HCT116 (cell line): ENCODE measurements around the gene UMAD1. TPM values are rescaled to one million over a fixed set of nuclear protein-coding genes. Genes with fewer than 3 reads are reported as not detected.

ENCODE experiments used
- ATAC-seq: fragments of 200-7000 bp; cut with Tn5 transposase; 2 replicates; pipeline ENCODE4 v1.9.1; 2020; ENCODE audit warnings: mild to moderate bottlenecking, moderate library complexity
- BruUV-seq: library from RNA; stranded (reverse); fragments of 400-500 nt; replicated peaks from 2 replicates; lab custom pipeline; 2021; lab: Mats Ljungman, UMichigan
- CTCF ChIA-PET: fragments of 300-600 bp; sonication (Branson Sonifier 250); formaldehyde crosslinking; loops from one replicate; lab custom pipeline; 2021; ENCODE audit warnings: antibody characterized with exemption; lab: Charles Lee
- POLR2A ChIA-PET: fragments of 300-600, 350-600 bp; sonication (Branson Sonifier 250); formaldehyde crosslinking; loops from one replicate; lab custom pipeline; 2021; ENCODE audit warnings: antibody characterized with exemption; lab: Charles Lee
- RAD21 ChIA-PET, 2 experiments: fragments of 300-600 bp; sonication (Branson Sonifier 250); formaldehyde crosslinking; loops; one replicate each; lab custom pipeline; 2023; ENCODE audit warnings: low total read pairs in 2 of 2; ENCODE audit not compliant: uncharacterized antibody in 2 of 2, unreplicated experiment in 2 of 2, low non-redundant PET in 1 of 2; lab: Charles Lee
- DNase-seq: peaks from one replicate; pipeline ENCODE4 v3.0.0-alpha.2; 2010; ENCODE audit warnings: low read depth, low spot score
- H2AFZ ChIP-seq: fragments of 200-600 bp; shearing (Covaris generic), sonication (generic); 2 replicates; pipeline ENCODE4 v1.6.1; 2017; ENCODE audit warnings: low read depth, mixed run types, mixed read lengths, antibody characterized with exemption, low read length; ENCODE audit not compliant: poor library complexity, severe bottlenecking
- H3K27ac ChIP-seq: 2 replicates; pipeline ENCODE4 v1.5.1; 2012; ENCODE audit warnings: low read depth, low read length
- H3K27me3 ChIP-seq: fragments of 200-600 bp; sonication (generic); 2 replicates; pipeline ENCODE4 v1.6.1; 2016; ENCODE audit warnings: mixed run types, low read length, mixed read lengths; ENCODE audit not compliant: insufficient read depth
- H3K36me3 ChIP-seq, 2 experiments: fragments of 200-500 bp in 1 of 2; fragments of 200-600 bp in 1 of 2; sonication (Bioruptor generic) in 1 of 2; sonication (generic) in 1 of 2; 2 replicates each; pipeline versions ENCODE4 v1.5.1 to v1.6.1; 2014 to 2016; ENCODE audit warnings: low read length in 2 of 2, inconsistent platforms in 1 of 2, mixed read lengths in 1 of 2, mixed run types in 1 of 2; ENCODE audit not compliant: insufficient read depth in 2 of 2, control insufficient read depth in 1 of 2
- H3K4me1 ChIP-seq, 2 experiments: fragments of 200-600 bp in 1 of 2; sonication (generic) in 1 of 2; 2 replicates each; pipeline versions ENCODE4 v1.5.1 to v1.6.1; 2012 to 2017; ENCODE audit warnings: low read length in 2 of 2, inconsistent platforms in 1 of 2, mild to moderate bottlenecking in 1 of 2, mixed read lengths in 1 of 2, mixed run types in 1 of 2, moderate library complexity in 1 of 2; ENCODE audit not compliant: insufficient read depth in 2 of 2, control insufficient read depth in 1 of 2
- H3K4me2 ChIP-seq: fragments of 200-600 bp; sonication (generic); 2 replicates; pipeline ENCODE4 v1.6.1; 2017; ENCODE audit warnings: mixed run types, low read length, mixed read lengths
- H3K4me3 ChIP-seq, 2 experiments: fragments of 200-600 bp in 1 of 2; sonication (generic) in 1 of 2; replicated peaks in 1 of 2; 2 replicates each; pipeline ENCODE4 v1.5.1; 2011 to 2016; ENCODE audit warnings: low read length in 2 of 2, control low read depth in 1 of 2, low read depth in 1 of 2, mild to moderate bottlenecking in 1 of 2, mixed read lengths in 1 of 2, mixed run types in 1 of 2
- H3K79me2 ChIP-seq: fragments of 200-600 bp; sonication (generic); 2 replicates; pipeline ENCODE4 v1.6.1; 2017; ENCODE audit warnings: mild to moderate bottlenecking, mixed run types, low read length, moderate library complexity, mixed read lengths; ENCODE audit not compliant: insufficient read depth
- H3K9ac ChIP-seq: fragments of 200-600 bp; sonication (generic); 2 replicates; pipeline ENCODE4 v1.6.1; 2016; ENCODE audit warnings: low read length, mixed read lengths
- H3K9me2 ChIP-seq: fragments of 200-600 bp; sonication (generic), shearing (Covaris generic); 2 replicates; pipeline ENCODE4 v1.6.1; 2017; ENCODE audit warnings: mixed run types, mild to moderate bottlenecking, moderate library complexity; ENCODE audit not compliant: insufficient read depth
- H3K9me3 ChIP-seq, 2 experiments: fragments of 200-500 bp in 1 of 2; fragments of 200-600 bp in 1 of 2; sonication (Bioruptor generic) in 1 of 2; sonication (generic) in 1 of 2; 2 replicates each; pipeline ENCODE4 v1.6.1; 2014 to 2017; ENCODE audit warnings: low read length in 2 of 2, mixed read lengths in 2 of 2, inconsistent platforms in 1 of 2, low read depth in 1 of 2, mild to moderate bottlenecking in 1 of 2, mixed run types in 1 of 2, moderate library complexity in 1 of 2; ENCODE audit not compliant: control insufficient read depth in 1 of 2, insufficient read depth in 1 of 2
- H4K20me1 ChIP-seq: fragments of 200-600 bp; sonication (generic), shearing (Covaris generic); 2 replicates; pipeline ENCODE4 v1.6.1; 2017; ENCODE audit warnings: mixed run types, mild to moderate bottlenecking, moderate library complexity; ENCODE audit not compliant: insufficient read depth
- ATF3 ChIP-seq: IDR thresholded peaks from 2 replicates; pipeline ENCODE4 v1.6.1; 2012
- CBX3 ChIP-seq: IDR thresholded peaks from 2 replicates; pipeline ENCODE4 v1.6.1; 2012; ENCODE audit warnings: low read depth
- CTCF ChIP-seq, 3 experiments: fragments of 200-600 bp in 1 of 3; sonication (generic) in 1 of 3; IDR thresholded peaks in 2 of 3; conservative IDR thresholded peaks in 1 of 3; 2 replicates each; pipeline ENCODE4 v1.5.1; 2012 to 2017; ENCODE audit warnings: low read depth in 2 of 3, low read length in 2 of 3, antibody characterized with exemption in 1 of 3, borderline replicate concordance in 1 of 3, control low read depth in 1 of 3, mild to moderate bottlenecking in 1 of 3, mixed read lengths in 1 of 3, mixed run types in 1 of 3, moderate library complexity in 1 of 3; ENCODE audit not compliant: insufficient read depth in 1 of 3
- EGR1 ChIP-seq: IDR thresholded peaks from 2 replicates; pipeline ENCODE4 v1.6.1; 2012; ENCODE audit warnings: low read depth
- EZH2phosphoT487 ChIP-seq: fragments of 200-600 bp; IDR thresholded peaks from 2 replicates; pipeline ENCODE4 v1.6.1; 2018; ENCODE audit warnings: antibody characterized with exemption, borderline replicate concordance
- FOSL1 ChIP-seq: IDR thresholded peaks from 2 replicates; pipeline ENCODE4 v1.6.1; 2012; ENCODE audit warnings: low read depth
- POLR2A ChIP-seq: IDR thresholded peaks from 2 replicates; pipeline ENCODE4 v1.7.0; 2011; ENCODE audit warnings: borderline replicate concordance; ENCODE audit not compliant: insufficient read depth, insufficient read length; ENCODE audit errors: extremely low read depth
- POLR2AphosphoS5 ChIP-seq: IDR thresholded peaks from 2 replicates; pipeline ENCODE4 v1.6.1; 2011; ENCODE audit warnings: mild to moderate bottlenecking, low read depth, low read length, moderate library complexity
- RAD21 ChIP-seq: IDR thresholded peaks from 2 replicates; pipeline ENCODE4 v1.6.1; 2012; ENCODE audit warnings: low read depth, mild to moderate bottlenecking
- REST ChIP-seq: IDR thresholded peaks from 2 replicates; pipeline ENCODE4 v1.6.1; 2012; ENCODE audit warnings: low read depth
- SP1 ChIP-seq: IDR thresholded peaks from 2 replicates; pipeline ENCODE4 v1.6.1; 2012; ENCODE audit warnings: low read depth
- SRF ChIP-seq: IDR thresholded peaks from 2 replicates; pipeline ENCODE4 v1.6.1; 2012; ENCODE audit warnings: low read depth
- TCF7L2 ChIP-seq: IDR thresholded peaks from 2 replicates; pipeline ENCODE4 v1.7.0; 2011; ENCODE audit warnings: borderline replicate concordance, inconsistent platforms; ENCODE audit not compliant: insufficient read depth, insufficient read length; ENCODE audit errors: extremely low read depth
- YY1 ChIP-seq: IDR thresholded peaks from 2 replicates; pipeline ENCODE4 v1.6.1; 2011; ENCODE audit warnings: low read length, low read depth, moderate library complexity, mild to moderate bottlenecking; ENCODE audit not compliant: insufficient replicate concordance; ENCODE audit errors: extremely low read depth
- ZBTB33 ChIP-seq: IDR thresholded peaks from 2 replicates; pipeline ENCODE4 v1.6.1; 2011; ENCODE audit warnings: mild to moderate bottlenecking, low read length, moderate library complexity; ENCODE audit not compliant: insufficient replicate concordance; ENCODE audit errors: extremely low read depth
- intact Hi-C: fragments of 100-400 bp; cut with micrococcal nuclease; formaldehyde crosslinking; loops from 2 replicates; pipeline ENCODE4 v1.10.0; 2022
- total RNA-seq: library from RNA; stranded (reverse); gene quantifications from one replicate; pipeline ENCODE4 v1.2.1, GENCODE V29; 2021; ENCODE audit not compliant: unreplicated experiment

UMAD1 gene
- total RNA-seq, 1 experiment from 2014 or later: 12.7 TPM

- TF ChIP-seq RAD21: no peak
- TF ChIP-seq POLR2AphosphoS5: no peak
- no peak for TF ChIP-seq CBX3
- TF ChIP-seq ATF3: no peak
- no peak for TF ChIP-seq CTCF (IDR thresholded peaks at IDR 0.05 in 2 of 3, conservative IDR thresholded peaks at IDR 0.05 in 1 of 3; ENCODE audit: borderline replicate concordance in 1 of 3, insufficient read depth in 1 of 3, low read depth in 2 of 3, low read length in 2 of 3)
- no peak for TF ChIP-seq YY1
- no peak for TF ChIP-seq EZH2phosphoT487
- TF ChIP-seq ZBTB33: no peak
- TF ChIP-seq REST: no peak
- no peak for TF ChIP-seq POLR2A
- TF ChIP-seq SRF: no peak
- TF ChIP-seq TCF7L2: no peak
- no peak for TF ChIP-seq FOSL1
- TF ChIP-seq EGR1: no peak
- no peak for TF ChIP-seq SP1
- TF ChIP-seq, all 23 proteins: peak for 0
- intact Hi-C loops: no loop called here
These were observed 66.1 kb downstream of the UMAD1 start for GRCh38 chr7:7706556-7707172.

More at GRCh38 chr7:7706556-7707172, 66.1 kb downstream of the UMAD1 start:
- H4K20me1 ChIP-seq: no peaks in the 10 kb centered on the region
- BruUV-seq: no TSS peak
- H3K9ac ChIP-seq: no peak overlapping the region
- RAD21 ChIA-PET: no interaction called here
- H3K4me1 ChIP-seq: no peaks in the 10 kb centered on the region
- no peaks in the 10 kb centered on the region for H3K79me2 ChIP-seq
- no peaks in the 10 kb centered on the region for H3K27me3 ChIP-seq
- ATAC-seq (no peak), DNase-seq (no peak)
- H3K36me3 ChIP-seq: no peaks in the 10 kb centered on the region
- no peaks in the 10 kb centered on the region for H3K9me3 ChIP-seq
- H3K4me3 ChIP-seq: no peak overlapping the region
- CTCF ChIA-PET: no interaction called here
- H3K27ac ChIP-seq: no peak overlapping the region
- H3K4me2 ChIP-seq: no peak overlapping the region
- H2AFZ ChIP-seq: no peak overlapping the region
- POLR2A ChIA-PET: no interaction called here
- no peaks in the 10 kb centered on the region for H3K9me2 ChIP-seq
